Measurements from ENCODE around the gene ART3. TPM values are rescaled to one million over a fixed set of nuclear protein-coding genes. Genes with fewer than 3 reads are reported as not detected.

ART3 gene
- total and polyA plus RNA-seq, 9 of the 15 experiments (the other 6 are each of a cell fraction or from before 2014, with no cell fraction given): 0.69 to 1.4 (median 1.1) TPM; not detected in 1

DNA sequence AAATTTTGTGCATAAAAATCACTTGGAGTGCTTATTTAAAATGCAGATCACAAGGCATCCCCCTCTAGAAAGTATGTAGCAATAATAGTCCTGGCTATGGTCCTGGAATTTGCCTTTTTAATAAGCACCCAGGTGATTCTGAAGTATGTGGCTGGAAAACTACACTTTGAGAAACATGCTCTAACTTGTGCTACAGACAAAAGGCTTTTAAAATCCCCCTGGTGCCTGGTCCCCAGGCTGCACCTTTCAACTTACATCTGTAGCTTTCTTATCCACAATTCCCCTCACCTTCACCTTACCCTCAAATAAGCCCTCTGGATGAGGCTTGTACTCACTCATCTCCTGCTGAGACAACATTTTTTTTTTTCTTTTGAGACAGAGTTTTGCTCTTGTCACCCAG, 21.1 kb downstream of the ART3 start (continued):
- TF ChIP-seq, protein P1, sequence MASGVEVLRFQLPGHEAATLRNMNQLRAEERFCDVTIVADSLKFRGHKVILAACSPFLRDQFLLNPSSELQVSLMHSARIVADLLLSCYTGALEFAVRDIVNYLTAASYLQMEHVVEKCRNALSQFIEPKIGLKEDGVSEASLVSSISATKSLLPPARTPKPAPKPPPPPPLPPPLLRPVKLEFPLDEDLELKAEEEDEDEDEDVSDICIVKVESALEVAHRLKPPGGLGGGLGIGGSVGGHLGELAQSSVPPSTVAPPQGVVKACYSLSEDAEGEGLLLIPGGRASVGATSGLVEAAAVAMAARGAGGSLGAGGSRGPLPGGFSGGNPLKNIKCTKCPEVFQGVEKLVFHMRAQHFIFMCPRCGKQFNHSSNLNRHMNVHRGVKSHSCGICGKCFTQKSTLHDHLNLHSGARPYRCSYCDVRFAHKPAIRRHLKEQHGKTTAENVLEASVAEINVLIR (CRISPR knock-in tag; IDR thresholded peaks at IDR 0.05): no peak
- TF ChIP-seq ZNF778 (CRISPR knock-in tag; IDR thresholded peaks at IDR 0.05): no peak

DNA sequence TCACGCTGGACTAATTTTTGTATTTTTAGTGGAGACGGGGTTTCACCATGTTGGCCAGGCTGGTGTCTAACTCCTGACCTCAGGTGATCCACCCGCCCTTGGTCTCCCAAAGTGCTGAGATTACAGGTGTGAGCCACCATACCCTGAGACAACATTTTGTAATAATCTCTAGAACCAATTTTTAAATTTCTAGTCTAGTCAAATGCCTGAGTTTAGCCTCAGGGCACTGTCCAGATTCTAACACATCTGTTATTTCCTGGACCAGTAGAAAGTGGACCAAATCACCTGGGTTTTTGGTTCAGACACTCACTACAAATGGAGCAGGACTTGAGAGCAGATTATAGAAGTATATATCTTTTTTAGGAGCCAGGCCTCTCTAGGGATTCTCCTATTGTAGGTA, 21.6 kb downstream of the ART3 start:
- no peak overlapping the region for H2AFZ ChIP-seq (ENCODE audit: low read depth, low read length)
- H3K4me2 ChIP-seq (ENCODE audit: insufficient read depth, low read length): no peak overlapping the region
- H3K4me1 ChIP-seq (replicated peaks in 1 of 2; ENCODE audit: control insufficient read depth in 2 of 2, insufficient read depth in 2 of 2, low read length in 2 of 2): peaks cover 0 to under 1% of the 10 kb centered on the region in 2 experiments; a peak in 1 of 5 replicates
- no peaks in the 10 kb centered on the region for H3K9me3 ChIP-seq (replicated peaks; ENCODE audit: control insufficient read depth, insufficient read depth, low read depth, low read length)
- H3K79me2 ChIP-seq (ENCODE audit: control insufficient read depth, insufficient read depth, low read length): no peaks in the 10 kb centered on the region
- H3K36me3 ChIP-seq (ENCODE audit: control insufficient read depth, insufficient read depth, low read length): no peaks in the 10 kb centered on the region
- 26% methylated on average over 3 of the region's 3 CpGs for WGBS (ENCODE audit: insufficient coverage, low coverage, missing lambda C conversion rate)
- no TSS peak for BruUV-seq (replicated peaks)
- no peak overlapping the region for H3K9ac ChIP-seq (ENCODE audit: insufficient read depth in 1 of 2, low read depth in 2 of 2, low read length in 2 of 2)
- ATAC-seq: no peak
- H3K27ac ChIP-seq (ENCODE audit: extremely low read depth, low read depth, low read length): no peak overlapping the region
- intact Hi-C loops (cut with micrococcal nuclease): no loop called here
- FAIRE-seq: no peak
- no peak overlapping the region for H3K4me3 ChIP-seq
- DNase-seq (ENCODE audit: extremely low read depth in 1 of 4, low spot score in 3 of 4): no peak
- ChIA-PET CTCF (ENCODE audit: low intra/inter-chr PET ratio) (no interaction called here), POLR2A (no interaction called here)
- in situ Hi-C loops (cut with MboI): no loop called here
- no peaks in the 10 kb centered on the region for H3K27me3 ChIP-seq (ENCODE audit: control insufficient read depth in 2 of 2, insufficient read depth in 2 of 2, low read length in 2 of 2)
- H4K20me1 ChIP-seq (replicated peaks; ENCODE audit: control insufficient read depth, insufficient read depth, low read length): no peaks in the 10 kb centered on the region
- H3K9me1 ChIP-seq (ENCODE audit: control insufficient read depth, insufficient read depth, low read length): no peaks in the 10 kb centered on the region
- TF ChIP-seq ZNF76 (CRISPR knock-in tag; IDR thresholded peaks at IDR 0.05; ENCODE audit: borderline replicate concordance): no peak
- TF ChIP-seq, protein P2, sequence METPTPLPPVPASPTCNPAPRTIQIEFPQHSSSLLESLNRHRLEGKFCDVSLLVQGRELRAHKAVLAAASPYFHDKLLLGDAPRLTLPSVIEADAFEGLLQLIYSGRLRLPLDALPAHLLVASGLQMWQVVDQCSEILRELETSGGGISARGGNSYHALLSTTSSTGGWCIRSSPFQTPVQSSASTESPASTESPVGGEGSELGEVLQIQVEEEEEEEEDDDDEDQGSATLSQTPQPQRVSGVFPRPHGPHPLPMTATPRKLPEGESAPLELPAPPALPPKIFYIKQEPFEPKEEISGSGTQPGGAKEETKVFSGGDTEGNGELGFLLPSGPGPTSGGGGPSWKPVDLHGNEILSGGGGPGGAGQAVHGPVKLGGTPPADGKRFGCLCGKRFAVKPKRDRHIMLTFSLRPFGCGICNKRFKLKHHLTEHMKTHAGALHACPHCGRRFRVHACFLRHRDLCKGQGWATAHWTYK (CRISPR knock-in tag; IDR thresholded peaks at IDR 0.05): no peak
- TF ChIP-seq, protein P3, sequence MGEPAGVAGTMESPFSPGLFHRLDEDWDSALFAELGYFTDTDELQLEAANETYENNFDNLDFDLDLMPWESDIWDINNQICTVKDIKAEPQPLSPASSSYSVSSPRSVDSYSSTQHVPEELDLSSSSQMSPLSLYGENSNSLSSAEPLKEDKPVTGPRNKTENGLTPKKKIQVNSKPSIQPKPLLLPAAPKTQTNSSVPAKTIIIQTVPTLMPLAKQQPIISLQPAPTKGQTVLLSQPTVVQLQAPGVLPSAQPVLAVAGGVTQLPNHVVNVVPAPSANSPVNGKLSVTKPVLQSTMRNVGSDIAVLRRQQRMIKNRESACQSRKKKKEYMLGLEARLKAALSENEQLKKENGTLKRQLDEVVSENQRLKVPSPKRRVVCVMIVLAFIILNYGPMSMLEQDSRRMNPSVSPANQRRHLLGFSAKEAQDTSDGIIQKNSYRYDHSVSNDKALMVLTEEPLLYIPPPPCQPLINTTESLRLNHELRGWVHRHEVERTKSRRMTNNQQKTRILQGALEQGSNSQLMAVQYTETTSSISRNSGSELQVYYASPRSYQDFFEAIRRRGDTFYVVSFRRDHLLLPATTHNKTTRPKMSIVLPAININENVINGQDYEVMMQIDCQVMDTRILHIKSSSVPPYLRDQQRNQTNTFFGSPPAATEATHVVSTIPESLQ (CRISPR knock-in tag; IDR thresholded peaks at IDR 0.05): no peak
- no peak for TF ChIP-seq SMARCC2 (IDR thresholded peaks at IDR 0.05; ENCODE audit: low read depth)
- no peak for TF ChIP-seq BRD9 (IDR thresholded peaks at IDR 0.05; ENCODE audit: low read depth, partially characterized antibody)
- TF ChIP-seq DACH1 (IDR thresholded peaks at IDR 0.05; ENCODE audit: partially characterized antibody): no peak
- TF ChIP-seq NR2C2 (CRISPR knock-in tag; IDR thresholded peaks at IDR 0.05): no peak
- TF ChIP-seq NR2C2 (tag; IDR thresholded peaks at IDR 0.05): no peak
- TF ChIP-seq, protein P4, sequence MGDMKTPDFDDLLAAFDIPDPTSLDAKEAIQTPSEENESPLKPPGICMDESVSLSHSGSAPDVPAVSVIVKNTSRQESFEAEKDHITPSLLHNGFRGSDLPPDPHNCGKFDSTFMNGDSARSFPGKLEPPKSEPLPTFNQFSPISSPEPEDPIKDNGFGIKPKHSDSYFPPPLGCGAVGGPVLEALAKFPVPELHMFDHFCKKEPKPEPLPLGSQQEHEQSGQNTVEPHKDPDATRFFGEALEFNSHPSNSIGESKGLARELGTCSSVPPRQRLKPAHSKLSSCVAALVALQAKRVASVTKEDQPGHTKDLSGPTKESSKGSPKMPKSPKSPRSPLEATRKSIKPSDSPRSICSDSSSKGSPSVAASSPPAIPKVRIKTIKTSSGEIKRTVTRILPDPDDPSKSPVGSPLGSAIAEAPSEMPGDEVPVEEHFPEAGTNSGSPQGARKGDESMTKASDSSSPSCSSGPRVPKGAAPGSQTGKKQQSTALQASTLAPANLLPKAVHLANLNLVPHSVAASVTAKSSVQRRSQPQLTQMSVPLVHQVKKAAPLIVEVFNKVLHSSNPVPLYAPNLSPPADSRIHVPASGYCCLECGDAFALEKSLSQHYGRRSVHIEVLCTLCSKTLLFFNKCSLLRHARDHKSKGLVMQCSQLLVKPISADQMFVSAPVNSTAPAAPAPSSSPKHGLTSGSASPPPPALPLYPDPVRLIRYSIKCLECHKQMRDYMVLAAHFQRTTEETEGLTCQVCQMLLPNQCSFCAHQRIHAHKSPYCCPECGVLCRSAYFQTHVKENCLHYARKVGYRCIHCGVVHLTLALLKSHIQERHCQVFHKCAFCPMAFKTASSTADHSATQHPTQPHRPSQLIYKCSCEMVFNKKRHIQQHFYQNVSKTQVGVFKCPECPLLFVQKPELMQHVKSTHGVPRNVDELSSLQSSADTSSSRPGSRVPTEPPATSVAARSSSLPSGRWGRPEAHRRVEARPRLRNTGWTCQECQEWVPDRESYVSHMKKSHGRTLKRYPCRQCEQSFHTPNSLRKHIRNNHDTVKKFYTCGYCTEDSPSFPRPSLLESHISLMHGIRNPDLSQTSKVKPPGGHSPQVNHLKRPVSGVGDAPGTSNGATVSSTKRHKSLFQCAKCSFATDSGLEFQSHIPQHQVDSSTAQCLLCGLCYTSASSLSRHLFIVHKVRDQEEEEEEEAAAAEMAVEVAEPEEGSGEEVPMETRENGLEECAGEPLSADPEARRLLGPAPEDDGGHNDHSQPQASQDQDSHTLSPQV (IDR thresholded peaks at IDR 0.05): no peak
